Tracheal epithelial cell (primary cell): ENCODE results near the gene METTL8. TPM values are rescaled to one million over a fixed set of nuclear protein-coding genes. Genes with fewer than 3 reads are reported as not detected.

ENCODE experiments used
- total RNA-seq: library from RNA; depleted of rRNA; stranded (reverse); fragments of >200 nt; gene quantifications from 2 replicates; pipeline ENCODE4 v1.2.1, GENCODE V29; 2014

The METTL8 gene
- 39.8 and 55.6 TPM in 2 replicates for total RNA-seq

DNA sequence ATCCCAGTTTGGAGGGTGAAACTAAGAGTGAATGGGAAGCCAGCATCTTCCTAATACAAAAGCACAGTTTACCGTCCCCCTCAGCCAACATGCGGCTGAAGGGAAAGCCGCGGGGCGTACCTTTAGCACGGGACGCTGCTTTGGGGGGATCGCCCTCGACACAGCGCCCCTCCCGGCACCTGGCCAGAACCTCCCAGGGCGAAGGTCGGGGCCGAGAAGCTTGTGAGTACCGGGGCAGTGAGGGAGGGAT, at the start of gene METTL8:
TSS of gene METTL8 (minus strand) at position 228 of the 250 bp plus-strand sequence. CDS start 41,805 bp downstream, outside the sequence.

GRCh38 chr2:171434013-171434989, 511 bp upstream of the METTL8 start, which contains the start of gene DCAF17:
TSS of gene DCAF17 (plus strand) at chr2:171434226. CDS start at chr2:171434578, 352 bp downstream.

Other genes with a start within 250 kb of the METTL8 start
- gene DCAF17, start 236 bp upstream of the METTL8 start, total RNA-seq: 22.4 and 24.7 TPM in 2 replicates
- gene CYBRD1, start 88.5 kb upstream of the METTL8 start, total RNA-seq: 27.7 TPM in 2 replicates